ENCODE data around the gene C22orf39.

C22orf39 gene

DNA sequence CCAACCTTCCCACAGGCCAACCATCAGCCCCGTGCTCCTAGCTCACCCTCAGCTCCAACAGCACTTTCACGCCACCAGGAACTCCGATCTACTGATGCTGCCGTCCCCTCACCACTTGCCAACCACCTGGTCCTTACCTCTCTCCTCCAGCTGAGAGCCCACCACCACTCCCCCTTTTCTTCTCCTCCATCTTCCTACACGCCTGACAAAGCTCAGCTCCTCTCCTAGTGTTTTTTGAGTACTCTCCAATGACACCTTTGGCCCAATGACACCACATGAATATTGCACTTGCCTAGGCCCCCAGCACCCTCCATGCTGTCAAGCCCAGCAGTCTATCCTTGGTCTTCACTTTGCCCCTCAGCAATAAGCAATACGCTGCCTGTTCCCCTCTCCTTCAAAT lies 46.6 kb downstream of the C22orf39 start:
- no peak for DNase-seq (ENCODE audit: low read depth, low spot score)

- no peak for DNase-seq (ENCODE audit: low read depth, low spot score)
These were observed 48.9 kb downstream of the C22orf39 start for GRCh38 chr22:19398652-19399051.

DNA sequence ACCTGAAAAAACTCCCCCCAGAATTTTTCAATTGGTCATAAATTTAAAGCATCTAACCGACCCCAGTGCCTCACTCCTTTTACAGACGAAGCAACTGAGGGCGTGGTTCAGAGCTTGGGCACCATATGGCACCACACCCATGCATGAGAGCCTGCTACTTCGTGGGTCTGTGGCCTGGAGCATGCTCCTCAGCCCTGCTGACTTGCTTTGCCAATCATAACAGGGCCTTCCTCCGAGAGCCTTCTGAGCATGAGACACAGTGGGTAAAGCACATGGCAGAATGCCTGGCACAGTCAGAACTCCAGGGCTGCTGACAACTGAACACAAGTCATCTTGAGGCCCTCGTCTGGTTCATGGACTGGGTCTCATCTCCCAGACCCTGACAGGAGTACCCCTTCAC lies 49.3 kb downstream of the C22orf39 start:
- peak; percentile 20 for DNase-seq (ENCODE audit: low read depth, low spot score)

- DNase-seq (ENCODE audit: low read depth, low spot score), result no peak
These were observed 49.8 kb downstream of the C22orf39 start for GRCh38 chr22:19397734-19398104.

- DNase-seq (ENCODE audit: low read depth, low spot score), result no peak
These were observed 50.4 kb downstream of the C22orf39 start for GRCh38 chr22:19396934-19397733.

DNA sequence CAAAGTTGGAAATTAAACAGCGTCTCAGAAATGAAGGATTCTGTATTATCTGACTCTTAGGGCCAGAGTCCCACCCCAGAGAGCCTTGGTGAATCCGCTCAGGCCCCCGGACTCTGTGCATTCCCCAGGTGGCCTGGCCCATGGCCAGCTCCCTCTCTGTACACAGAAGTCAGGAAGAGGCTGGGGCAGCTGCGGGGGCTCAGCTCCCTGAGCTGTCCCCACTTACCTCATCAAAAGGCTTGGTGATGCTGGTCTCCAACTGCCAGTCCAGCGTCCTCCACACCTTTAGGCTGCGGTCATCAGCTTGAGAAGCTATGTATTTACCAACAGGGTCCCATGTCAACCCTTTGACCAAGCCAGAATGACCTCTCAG lies 51.0 kb downstream of the C22orf39 start:
- no peak for DNase-seq (ENCODE audit: low read depth, low spot score)

- no peak for DNase-seq (ENCODE audit: low read depth, low spot score)
These were observed 52.2 kb downstream of the C22orf39 start for GRCh38 chr22:19395276-19395675.

DNA sequence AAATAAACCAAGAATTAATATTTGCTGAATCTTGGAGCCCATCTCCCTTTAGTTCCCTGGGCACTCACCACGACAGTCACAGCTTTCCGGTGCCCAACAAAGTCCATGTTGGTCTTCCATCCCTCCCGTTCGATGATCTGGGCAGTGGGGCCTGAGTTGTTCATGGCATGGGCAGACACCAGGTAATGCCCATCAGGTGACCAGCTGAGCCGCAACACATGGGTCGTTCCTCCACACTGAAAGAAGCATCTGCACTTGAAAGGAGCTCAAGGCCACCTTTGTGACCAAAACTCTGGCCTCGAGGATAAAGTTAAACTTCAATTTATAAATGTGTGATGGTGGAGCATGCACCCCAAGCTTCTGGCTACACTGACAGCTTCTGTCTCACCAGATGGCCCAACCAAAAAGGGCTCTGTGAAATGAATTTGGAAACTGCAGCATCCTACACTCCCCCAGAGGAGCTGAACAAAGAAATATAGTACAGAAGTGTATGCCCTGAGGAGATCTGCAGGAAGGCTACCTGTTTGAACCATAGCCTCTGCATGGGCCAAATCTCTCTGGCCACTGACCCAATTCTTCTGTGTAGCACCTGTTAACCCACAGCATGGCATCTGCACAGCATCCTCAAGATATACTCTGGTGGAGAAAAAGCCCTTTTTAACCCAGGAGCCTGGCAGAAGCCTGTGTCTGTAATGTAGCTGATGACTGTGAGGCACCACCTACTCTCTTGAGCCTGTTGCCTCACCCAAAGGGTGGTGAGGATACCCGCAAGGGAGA lies 53.0 kb downstream of the C22orf39 start:
- DNase-seq (ENCODE audit: low read depth, low spot score), result no peak

GRCh38 chr22:19393704-19394103 lies 53.8 kb downstream of the C22orf39 start:
- DNase-seq (ENCODE audit: low read depth, low spot score), result no peak

Data from astrocyte of the hippocampus (primary cell).